Measurements from ENCODE around the gene L3MBTL4.

- TF ChIP-seq EZH2phosphoT487 (IDR thresholded peaks at IDR 0.05) (no peak), CTCF (IDR thresholded peaks at IDR 0.05) (no peak)
Observed at GRCh38 chr18:5948237-5948636, 466.5 kb downstream of the L3MBTL4 start.

All from neural progenitor cell (in vitro differentiated cells).